Stomach (tissue), 4 donors: Measurements from ENCODE around the gene TNNI2.
A peak's percentile ranks its signal among the peaks of the same experiment; 100 is the strongest.

Source experiments
- POLR2A ChIP-seq, 4 donors: fragments of 450-650 bp; IDR thresholded peaks; one replicate each; pipeline ENCODE4 v1.6.1; 2016; ENCODE audit warnings: antibody characterized with exemption in 4 of 4, control low read depth in 2 of 4, mild to moderate bottlenecking in 1 of 4, moderate library complexity in 1 of 4
- TF ChIP-seq, protein P1 (sequence below), 7 experiments: fragments of 450-650 bp in 4 of 7; fragments of 200-600 bp in 3 of 7; sonication (generic) in 3 of 7; IDR thresholded peaks; one replicate each; pipeline ENCODE4 v1.5.1; 2016 to 2019; ENCODE audit warnings: antibody characterized with exemption in 7 of 7, control low read depth in 2 of 7, mild to moderate bottlenecking in 1 of 7

DNA sequence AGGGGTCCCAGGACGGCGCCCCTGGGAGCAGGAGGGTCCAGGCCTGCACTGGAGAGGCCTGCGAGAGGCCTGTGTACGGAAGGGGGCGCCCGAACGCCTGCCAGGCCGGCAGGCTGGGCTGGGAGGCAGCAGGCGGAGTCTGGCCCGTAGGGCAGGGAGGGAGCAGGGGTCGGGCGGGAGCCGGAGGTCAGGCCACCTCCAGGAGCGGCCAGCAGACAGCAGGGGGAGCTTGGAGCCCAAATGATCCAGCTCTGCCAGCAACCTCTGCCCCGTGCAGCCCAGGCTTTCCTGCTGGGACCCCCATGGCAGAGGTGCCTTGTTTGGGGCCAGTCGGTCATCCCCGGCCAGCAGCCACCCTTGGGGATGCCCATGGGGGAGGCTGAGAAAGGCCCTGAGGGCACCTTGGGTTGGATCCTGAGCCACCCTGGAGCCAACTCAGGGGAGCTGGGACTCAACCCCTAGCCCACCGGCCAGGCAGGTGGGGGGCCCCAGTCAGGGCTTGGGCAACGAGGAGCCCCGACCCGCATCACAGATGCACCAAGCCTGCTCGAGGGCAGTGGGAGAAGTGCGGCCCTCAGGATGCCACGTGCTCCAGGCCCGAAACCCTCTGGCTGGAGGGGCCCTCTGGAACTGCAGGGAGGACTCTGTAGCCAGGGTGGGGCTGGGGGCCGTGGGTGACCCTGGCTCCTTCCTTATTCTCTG, 13.6 kb upstream of the TNNI2 start:
- TF ChIP-seq, protein P1, sequence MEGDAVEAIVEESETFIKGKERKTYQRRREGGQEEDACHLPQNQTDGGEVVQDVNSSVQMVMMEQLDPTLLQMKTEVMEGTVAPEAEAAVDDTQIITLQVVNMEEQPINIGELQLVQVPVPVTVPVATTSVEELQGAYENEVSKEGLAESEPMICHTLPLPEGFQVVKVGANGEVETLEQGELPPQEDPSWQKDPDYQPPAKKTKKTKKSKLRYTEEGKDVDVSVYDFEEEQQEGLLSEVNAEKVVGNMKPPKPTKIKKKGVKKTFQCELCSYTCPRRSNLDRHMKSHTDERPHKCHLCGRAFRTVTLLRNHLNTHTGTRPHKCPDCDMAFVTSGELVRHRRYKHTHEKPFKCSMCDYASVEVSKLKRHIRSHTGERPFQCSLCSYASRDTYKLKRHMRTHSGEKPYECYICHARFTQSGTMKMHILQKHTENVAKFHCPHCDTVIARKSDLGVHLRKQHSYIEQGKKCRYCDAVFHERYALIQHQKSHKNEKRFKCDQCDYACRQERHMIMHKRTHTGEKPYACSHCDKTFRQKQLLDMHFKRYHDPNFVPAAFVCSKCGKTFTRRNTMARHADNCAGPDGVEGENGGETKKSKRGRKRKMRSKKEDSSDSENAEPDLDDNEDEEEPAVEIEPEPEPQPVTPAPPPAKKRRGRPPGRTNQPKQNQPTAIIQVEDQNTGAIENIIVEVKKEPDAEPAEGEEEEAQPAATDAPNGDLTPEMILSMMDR (IDR thresholded peaks at IDR 0.05) = peak in 5 of 7 experiments; percentile 29 to 55 (median 40)
- no peak for TF ChIP-seq POLR2A (IDR thresholded peaks at IDR 0.05)
